Stimulated activated CD4-positive, alpha-beta T cell treated with anti-CD3 and anti-CD28 coated beads, Interleukin-12 subunit alpha, Interleukin-12 subunit beta, amount 100 ng/mL, for 4 hours (primary cell): Measurements from ENCODE around the gene ITIH1.
"Not testable (repeated sequence)": the region's sequence is repeated elsewhere in the genome, so short reads cannot be mapped to it uniquely, and the experiment has no call there.

Source experiments
- DNase-seq: peaks from one replicate; pipeline ENCODE4 v3.0.0-alpha.2; 2020

Gene ITIH1

GRCh38 chr3:52774901-52775864 lies 2.2 kb upstream of the ITIH1 start:
- no peak for DNase-seq

- no peak for DNase-seq
These were observed 1.5 kb upstream of the ITIH1 start for GRCh38 chr3:52775877-52776276.

GRCh38 chr3:52776486-52776885 lies 913 bp upstream of the ITIH1 start:
- DNase-seq: not testable (repeated sequence)

DNA sequence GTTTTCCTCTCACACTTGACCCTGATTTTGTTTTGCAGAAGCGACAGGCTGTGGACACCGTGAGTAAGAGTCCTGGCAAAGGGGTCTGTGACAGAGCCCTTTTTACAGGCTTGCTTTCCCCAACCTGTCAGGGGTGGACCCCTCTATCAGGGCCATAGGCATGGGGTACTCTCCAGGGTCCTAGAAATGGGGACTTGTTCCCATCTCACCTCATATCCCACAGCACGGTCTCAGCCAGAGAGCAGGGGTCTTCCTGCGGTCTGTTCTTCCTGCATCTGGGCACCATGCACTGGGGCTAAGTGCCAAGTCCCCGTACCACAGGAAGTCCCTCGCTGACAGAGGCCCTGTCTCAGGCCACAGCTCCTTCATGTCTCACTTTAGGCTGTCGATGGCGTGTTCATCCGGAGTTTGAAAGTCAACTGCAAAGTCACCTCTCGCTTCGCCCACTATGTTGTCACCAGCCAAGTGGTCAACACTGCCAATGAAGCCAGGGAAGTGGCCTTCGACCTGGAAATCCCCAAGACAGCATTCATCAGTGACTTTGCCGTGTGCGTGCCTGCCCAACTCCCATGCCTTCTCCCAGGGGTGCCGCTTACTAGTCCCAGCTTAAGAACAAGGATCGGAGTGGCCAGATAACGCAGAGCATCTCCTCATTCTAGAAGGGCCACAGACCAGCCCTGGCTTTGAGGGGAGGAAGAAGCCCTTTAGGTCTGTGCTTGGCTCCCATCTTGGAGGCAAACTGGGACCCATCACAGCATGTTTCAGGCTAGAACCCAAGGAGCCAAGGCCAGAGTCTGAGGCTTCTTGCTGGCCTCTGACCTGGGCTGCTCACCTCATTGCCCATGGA lies 783 bp downstream of the ITIH1 start:
- DNase-seq: no peak

DNA sequence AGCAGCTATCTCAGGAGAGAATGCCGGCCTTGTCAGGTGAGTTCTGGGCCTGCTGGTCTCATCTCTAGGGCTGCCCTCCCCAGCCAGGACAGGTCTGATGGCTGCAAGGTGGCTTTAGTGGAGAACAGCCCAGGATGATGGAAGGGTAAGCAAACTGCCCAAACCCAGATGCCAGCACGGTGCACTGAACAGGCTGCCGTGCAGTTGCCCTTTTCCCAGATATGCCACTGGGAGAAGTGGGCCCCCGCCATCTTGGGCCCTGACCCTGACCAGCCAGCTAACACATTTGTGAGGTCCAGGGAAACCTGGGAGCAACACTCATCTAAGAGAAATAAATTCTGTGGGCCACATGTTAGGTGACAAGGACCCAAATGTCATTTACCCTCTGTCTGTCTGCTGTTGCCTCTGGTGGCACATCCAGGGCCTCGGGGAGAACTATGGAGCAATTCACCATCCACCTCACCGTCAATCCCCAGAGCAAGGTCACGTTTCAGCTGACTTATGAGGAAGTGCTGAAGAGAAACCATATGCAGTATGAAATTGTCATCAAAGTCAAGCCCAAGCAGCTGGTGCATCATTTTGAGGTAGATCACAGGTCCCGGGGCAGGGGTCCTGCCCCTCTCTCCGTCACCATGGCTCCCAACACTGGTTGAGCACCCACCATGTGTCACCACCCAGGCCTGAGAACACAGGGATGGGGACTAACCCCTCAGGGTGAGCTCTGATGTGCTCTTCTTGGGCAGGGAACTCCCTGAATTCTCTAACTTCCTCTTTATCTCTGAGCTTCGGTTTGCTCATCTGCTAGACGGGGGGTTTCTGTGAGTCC lies 1.8 kb downstream of the ITIH1 start:
- DNase-seq: no peak

GRCh38 chr3:52779837-52780585 lies 2.6 kb downstream of the ITIH1 start:
- no peak for DNase-seq

- DNase-seq: no peak
These were observed 4.3 kb downstream of the ITIH1 start for GRCh38 chr3:52781741-52782140.

DNA sequence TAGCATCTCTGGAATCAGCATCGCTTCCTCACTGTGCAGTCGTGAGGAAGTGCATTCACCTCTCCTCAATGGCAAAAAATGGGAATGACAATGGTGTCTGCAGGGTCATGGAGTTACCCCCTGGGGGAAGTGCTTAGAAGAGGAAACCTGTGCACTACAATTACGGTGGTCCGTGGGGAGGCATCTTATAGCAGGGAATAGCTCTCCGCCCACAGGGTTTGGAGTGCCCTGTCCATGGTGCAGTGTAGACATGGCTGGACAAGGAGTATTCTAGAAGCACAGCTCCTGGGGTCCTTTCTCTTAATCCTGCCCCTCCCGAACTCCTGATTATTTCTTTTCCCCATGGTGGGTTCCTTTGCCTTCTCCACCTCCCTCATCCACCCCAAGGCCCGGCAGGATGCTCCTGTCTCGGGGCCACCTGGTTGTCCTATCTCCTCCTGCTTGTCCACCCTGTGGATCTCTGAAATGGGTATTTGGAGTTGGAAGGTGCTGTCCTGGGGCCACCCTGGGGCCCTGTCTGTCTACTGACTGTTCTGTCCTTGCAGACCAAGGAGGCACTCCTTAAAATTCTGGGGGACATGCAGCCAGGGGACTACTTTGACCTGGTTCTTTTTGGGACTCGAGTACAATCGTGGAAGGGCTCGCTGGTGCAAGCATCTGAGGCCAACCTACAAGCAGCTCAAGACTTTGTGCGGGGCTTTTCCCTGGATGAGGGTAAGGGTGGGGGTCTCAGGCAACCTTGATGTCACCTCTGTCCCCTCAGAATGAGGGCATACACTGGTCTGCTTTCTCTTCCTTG lies 5.2 kb downstream of the ITIH1 start:
- DNase-seq: no peak

GRCh38 chr3:52783211-52783555 lies 5.8 kb downstream of the ITIH1 start:
- DNase-seq: no peak

DNA sequence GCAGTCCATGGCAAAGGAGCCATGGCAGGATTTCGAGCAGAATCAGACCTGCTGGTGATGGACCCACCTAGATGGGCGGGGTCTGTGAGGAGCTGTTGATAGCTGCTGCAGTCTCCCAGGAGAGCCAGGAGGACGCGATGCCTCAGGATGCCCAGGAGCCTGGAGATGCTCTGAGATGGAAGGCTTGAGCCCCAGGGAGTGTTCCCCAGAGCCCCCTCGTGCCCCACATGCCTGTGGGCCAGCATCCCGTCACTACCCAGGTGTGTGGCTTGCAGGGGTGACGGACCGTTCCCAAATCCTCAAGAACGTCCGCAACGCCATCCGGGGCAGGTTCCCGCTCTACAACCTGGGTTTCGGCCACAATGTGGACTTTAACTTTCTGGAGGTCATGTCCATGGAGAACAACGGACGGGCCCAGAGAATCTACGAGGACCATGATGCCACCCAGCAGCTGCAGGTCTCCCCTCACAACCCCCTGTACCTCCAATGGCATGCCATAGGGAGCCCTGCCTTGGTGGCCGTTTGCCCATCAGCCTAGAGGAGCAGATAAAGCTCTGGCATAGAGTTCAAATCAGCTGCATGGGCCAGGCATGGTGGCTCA lies 6.7 kb downstream of the ITIH1 start:
- DNase-seq: no peak

DNA sequence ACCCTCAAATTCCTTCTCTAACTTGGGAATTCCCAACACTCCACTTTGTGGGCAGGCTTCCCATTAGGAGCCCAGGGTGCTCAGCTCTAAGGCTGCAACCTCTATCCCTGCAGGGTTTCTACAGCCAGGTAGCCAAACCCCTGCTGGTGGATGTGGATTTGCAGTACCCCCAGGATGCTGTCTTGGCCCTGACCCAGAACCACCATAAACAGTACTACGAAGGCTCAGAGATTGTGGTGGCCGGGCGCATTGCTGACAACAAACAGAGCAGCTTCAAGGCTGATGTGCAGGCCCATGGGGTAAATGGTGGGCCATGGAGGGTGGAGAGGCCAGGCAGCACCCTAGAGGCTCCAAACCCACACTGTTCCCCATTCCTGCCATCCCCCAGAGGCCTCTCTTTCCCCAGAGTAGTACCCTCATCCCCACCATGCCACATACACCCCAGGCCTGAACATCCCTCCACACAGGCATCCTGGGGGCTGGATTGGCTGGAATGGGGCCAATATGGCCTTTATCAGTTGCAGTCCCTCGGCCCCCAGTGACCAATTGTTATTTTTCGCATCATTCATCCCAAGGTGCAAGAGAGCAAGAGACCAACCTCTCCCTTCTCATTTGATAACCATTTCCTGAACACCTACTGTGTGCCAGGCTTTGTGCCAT lies 7.7 kb downstream of the ITIH1 start:
- DNase-seq: no peak

- DNase-seq: no peak
These were observed 9.2 kb downstream of the ITIH1 start for GRCh38 chr3:52786330-52787215.

DNA sequence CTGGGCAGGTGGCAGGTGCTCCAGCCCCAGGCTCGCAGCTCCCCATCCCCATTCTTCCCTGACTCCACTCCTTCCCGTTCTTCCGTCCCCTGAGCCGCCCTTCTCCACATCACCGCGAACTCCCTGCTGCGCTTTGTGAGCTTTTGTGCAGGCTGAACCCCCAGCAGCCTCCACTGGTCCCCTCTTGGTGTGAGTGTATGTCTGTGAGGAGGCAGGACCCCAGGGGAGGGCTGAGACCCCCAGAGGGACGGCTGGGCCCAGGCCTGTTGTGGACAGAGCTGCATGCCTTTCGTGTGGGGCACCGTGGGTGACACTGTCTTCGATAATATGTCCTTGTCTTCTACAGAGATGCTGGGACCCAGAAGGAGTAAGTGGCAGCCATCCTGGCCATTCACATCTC lies 9.8 kb downstream of the ITIH1 start:
- no peak for DNase-seq

DNA sequence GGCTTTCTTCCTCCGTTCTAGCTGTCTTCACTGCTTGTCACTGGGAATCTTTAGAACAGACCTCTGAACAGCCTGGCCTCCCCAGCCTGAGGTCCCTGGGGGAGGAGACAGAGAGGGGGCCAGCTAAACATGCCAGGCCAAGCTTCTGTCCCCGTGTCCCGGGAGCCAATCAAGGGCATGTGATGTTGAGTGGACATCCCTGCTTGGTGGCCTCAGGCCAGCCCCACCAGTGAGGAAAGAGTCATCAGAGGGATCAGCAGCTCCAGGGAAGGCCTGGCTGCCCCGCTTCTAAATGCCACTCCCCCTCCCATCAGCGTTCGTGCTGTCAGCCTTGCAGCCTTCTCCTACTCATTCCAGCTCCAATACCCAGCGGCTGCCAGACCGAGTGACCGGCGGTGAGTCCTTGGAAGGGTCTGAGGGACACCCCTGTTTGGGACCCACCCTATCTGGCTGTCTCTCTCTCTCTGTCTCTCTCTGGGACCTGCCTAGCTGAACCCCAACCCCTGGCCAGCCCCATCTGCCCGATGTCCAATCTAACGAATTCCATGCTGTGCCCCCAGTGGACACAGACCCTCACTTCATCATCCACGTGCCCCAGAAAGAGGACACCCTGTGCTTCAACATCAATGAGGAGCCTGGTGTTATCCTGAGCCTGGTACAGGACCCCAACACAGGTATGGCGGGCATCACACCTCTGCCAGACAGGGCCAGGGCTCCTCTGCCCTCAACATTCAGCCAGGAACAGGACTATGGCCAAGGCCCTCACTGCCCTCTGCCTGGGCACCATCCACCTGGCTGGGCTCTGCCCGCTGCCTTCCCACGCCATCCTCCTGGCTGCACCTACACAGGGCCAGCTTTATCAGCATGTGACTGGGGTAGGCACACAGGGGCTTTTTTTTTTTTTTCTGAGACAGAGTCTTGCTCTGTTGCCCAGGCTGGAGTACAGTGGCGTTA lies 10.6 kb downstream of the ITIH1 start:
- no peak for DNase-seq

DNA sequence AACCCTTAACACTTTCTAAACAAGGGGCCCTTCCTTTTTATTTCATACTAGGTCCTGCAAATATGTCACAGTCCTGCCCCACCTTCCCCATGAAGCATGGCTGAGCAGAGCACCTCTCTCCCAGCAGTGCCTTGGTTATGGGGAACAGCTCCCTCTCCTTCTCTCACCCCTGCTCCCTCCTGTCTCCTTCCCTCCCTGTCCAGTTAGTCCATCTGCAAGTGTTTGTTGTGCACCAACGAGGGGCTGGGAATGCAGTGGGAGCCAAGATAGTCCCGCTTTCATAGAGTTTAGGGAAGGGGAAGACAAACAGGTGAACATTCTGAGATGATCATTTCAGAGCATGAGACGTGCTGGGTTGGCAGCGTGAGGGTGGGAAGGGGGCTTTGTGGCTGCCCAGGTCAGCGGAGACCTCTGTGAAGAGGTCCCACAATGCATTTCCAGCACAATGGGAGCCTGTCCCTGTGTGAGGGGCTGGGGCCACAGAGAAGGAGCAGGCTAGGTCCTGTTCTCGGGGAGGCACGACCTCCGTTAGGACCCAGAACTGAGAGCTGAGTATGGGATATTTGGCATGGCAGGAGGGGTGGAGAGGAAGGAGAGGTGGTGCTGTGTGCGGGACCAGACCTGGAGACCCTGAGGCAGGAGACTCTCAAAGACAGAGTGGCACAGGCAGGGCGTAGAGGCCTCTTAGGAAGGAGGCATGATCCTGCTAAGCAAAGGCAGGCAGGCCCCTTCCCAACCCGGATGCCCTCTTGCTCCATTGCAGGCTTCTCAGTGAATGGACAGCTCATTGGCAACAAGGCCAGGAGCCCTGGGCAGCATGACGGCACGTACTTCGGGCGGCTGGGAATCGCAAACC lies 11.7 kb downstream of the ITIH1 start:
- no peak for DNase-seq

GRCh38 chr3:52789746-52790040 lies 12.3 kb downstream of the ITIH1 start:
- no peak for DNase-seq

DNA sequence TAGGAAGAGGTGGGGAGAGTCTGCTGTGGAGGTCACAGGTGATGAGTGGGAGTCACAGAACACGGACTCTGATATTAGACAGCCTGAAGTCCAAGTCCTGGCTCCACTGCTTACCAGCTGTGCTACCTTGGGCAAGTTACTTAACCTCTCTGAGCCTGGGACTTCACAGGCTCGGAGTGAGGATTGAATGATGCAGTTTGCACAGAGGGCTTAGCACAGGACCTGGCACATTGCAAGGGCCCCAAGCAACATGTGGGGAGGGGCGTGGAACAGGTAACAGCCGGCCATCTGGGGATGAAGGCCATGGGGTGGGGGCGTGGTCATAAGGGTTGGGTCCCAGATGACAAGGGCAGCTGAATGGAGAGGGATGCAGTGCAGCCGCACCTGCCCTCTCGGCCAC lies 12.9 kb downstream of the ITIH1 start:
- DNase-seq: no peak
